Astrocyte (in vitro differentiated cells and primary cell): Measurements from ENCODE around the gene CPHXL. TPM values are rescaled to one million over a fixed set of nuclear protein-coding genes. Genes with fewer than 3 reads are reported as not detected.

Source experiments
- DNase-seq: peaks from one replicate; pipeline ENCODE4 v3.0.0-alpha.2; 2010; ENCODE audit warnings: low read depth
- FAIRE-seq: peaks from 2 replicates; lab custom pipeline; 2011; peaks lifted over from hg19 to GRCh38; lab: Jason Lieb, UNC
- H2AFZ ChIP-seq: 2 replicates; pipeline ENCODE4 v1.6.0; 2012; ENCODE audit warnings: low read depth, low read length, inconsistent platforms
- H3K27ac ChIP-seq: 2 replicates; pipeline ENCODE4 v1.5.1; 2011; ENCODE audit warnings: low read depth, low read length, inconsistent platforms
- H3K27me3 ChIP-seq: 2 replicates; pipeline ENCODE4 v1.6.0; 2011; ENCODE audit warnings: low read length, inconsistent platforms; ENCODE audit not compliant: insufficient read depth
- H3K36me3 ChIP-seq: 2 replicates; pipeline ENCODE4 v1.5.1; 2011; ENCODE audit warnings: low read length, inconsistent platforms; ENCODE audit not compliant: insufficient read depth
- H3K4me1 ChIP-seq: 2 replicates; pipeline ENCODE4 v1.5.1; 2011; ENCODE audit warnings: low read length, inconsistent platforms; ENCODE audit not compliant: insufficient read depth
- H3K4me2 ChIP-seq: 2 replicates; pipeline ENCODE4 v1.6.0; 2012; ENCODE audit warnings: low read length, inconsistent platforms
- H3K4me3 ChIP-seq: 2 replicates; pipeline ENCODE4 v1.5.1; 2011; ENCODE audit warnings: low read depth, mild to moderate bottlenecking, low read length, inconsistent platforms; ENCODE audit not compliant: insufficient read depth
- H3K79me2 ChIP-seq: 2 replicates; pipeline ENCODE4 v1.6.0; 2012; ENCODE audit warnings: mild to moderate bottlenecking, low read length, inconsistent platforms; ENCODE audit not compliant: insufficient read depth
- H3K9ac ChIP-seq: 2 replicates; pipeline ENCODE4 v1.6.0; 2012; ENCODE audit warnings: mild to moderate bottlenecking, low read length, inconsistent platforms
- H3K9me3 ChIP-seq: 2 replicates; pipeline ENCODE4 v1.5.1; 2012; ENCODE audit warnings: low read depth, mild to moderate bottlenecking, low read length, inconsistent platforms; ENCODE audit not compliant: insufficient read depth
- H4K20me1 ChIP-seq: 2 replicates; pipeline ENCODE4 v1.6.0; 2012; ENCODE audit warnings: low read length, inconsistent platforms; ENCODE audit not compliant: insufficient read depth
- H3K27ac Mint-ChIP-seq: one replicate; pipeline ENCODE4 v1.8.0; 2021; ENCODE audit warnings: mild to moderate bottlenecking, mixed read lengths; ENCODE audit not compliant: unreplicated experiment
- H3K27me3 Mint-ChIP-seq: one replicate; pipeline ENCODE4 v1.8.0; 2021; ENCODE audit warnings: low read depth, mixed read lengths; ENCODE audit not compliant: unreplicated experiment
- H3K36me3 Mint-ChIP-seq: one replicate; pipeline ENCODE4 v1.8.0; 2021; ENCODE audit warnings: low read depth, mixed read lengths; ENCODE audit not compliant: unreplicated experiment
- H3K4me1 Mint-ChIP-seq: one replicate; pipeline ENCODE4 v1.8.0; 2021; ENCODE audit warnings: low read depth, mixed read lengths; ENCODE audit not compliant: unreplicated experiment
- H3K4me3 Mint-ChIP-seq: one replicate; pipeline ENCODE4 v1.8.0; 2021; ENCODE audit warnings: mild to moderate bottlenecking, moderate library complexity, mixed read lengths; ENCODE audit not compliant: unreplicated experiment
- H3K9me3 Mint-ChIP-seq: one replicate; pipeline ENCODE4 v1.8.0; 2021; ENCODE audit warnings: mild to moderate bottlenecking, mixed read lengths; ENCODE audit not compliant: unreplicated experiment
- total RNA-seq: library from RNA; stranded (reverse); gene quantifications from 2 replicates; pipeline ENCODE4 v1.2.1, GENCODE V29; 2021
- TF ChIP-seq, protein P1 (sequence below): IDR thresholded peaks from 2 replicates; pipeline ENCODE4 v1.5.1; 2011; ENCODE audit warnings: low read depth, mild to moderate bottlenecking, inconsistent platforms, low read length, moderate library complexity; ENCODE audit not compliant: insufficient read depth

CPHXL gene
- total RNA-seq, 1 donor from 2014 or later: not detected

DNA sequence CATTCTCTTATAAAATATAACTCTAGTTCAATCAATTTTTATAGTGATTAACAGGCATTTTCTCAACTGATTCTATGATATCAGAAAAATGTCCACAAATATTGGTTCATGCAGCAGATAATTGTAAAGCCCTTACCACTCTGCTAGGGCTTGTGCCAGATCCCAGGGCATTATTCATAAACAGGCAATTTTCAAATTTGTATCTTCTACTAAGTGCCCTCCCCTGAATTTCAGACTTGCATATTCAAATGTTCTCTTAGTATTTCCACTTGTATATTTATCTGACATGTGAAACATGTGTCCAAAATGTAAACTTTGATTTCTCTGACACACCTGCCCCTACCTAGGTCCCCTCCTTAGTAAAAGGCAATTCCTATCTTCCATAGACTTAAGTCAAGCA is 58.8 kb downstream of the CPHXL start:
- Mint-ChIP-seq H3K36me3 (peaks cover 2% of the 10 kb centered on the region), H3K9me3 (no peaks in the 10 kb centered on the region), H3K27ac (no peak overlapping the region), H3K27me3 (no peaks in the 10 kb centered on the region), H3K4me1 (no peaks in the 10 kb centered on the region), H3K4me3 (no peak overlapping the region)
- no peak for DNase-seq
- Histone ChIP-seq H2AFZ (no peak overlapping the region), H4K20me1 (no peaks in the 10 kb centered on the region), H3K9me3 (no peaks in the 10 kb centered on the region), H3K4me1 (no peaks in the 10 kb centered on the region), H3K79me2 (no peaks in the 10 kb centered on the region), H3K36me3 (no peaks in the 10 kb centered on the region), H3K27ac (no peak overlapping the region), H3K4me2 (no peak overlapping the region), H3K4me3 (no peak overlapping the region), H3K9ac (no peak overlapping the region), H3K27me3 (no peaks in the 10 kb centered on the region)
- TF ChIP-seq, protein P1, sequence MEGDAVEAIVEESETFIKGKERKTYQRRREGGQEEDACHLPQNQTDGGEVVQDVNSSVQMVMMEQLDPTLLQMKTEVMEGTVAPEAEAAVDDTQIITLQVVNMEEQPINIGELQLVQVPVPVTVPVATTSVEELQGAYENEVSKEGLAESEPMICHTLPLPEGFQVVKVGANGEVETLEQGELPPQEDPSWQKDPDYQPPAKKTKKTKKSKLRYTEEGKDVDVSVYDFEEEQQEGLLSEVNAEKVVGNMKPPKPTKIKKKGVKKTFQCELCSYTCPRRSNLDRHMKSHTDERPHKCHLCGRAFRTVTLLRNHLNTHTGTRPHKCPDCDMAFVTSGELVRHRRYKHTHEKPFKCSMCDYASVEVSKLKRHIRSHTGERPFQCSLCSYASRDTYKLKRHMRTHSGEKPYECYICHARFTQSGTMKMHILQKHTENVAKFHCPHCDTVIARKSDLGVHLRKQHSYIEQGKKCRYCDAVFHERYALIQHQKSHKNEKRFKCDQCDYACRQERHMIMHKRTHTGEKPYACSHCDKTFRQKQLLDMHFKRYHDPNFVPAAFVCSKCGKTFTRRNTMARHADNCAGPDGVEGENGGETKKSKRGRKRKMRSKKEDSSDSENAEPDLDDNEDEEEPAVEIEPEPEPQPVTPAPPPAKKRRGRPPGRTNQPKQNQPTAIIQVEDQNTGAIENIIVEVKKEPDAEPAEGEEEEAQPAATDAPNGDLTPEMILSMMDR: no peak
- no peak for FAIRE-seq

Other genes starting within 250 kb of the CPHXL start
- gene CHST6, start 231.0 kb downstream of the CPHXL start, total RNA-seq: 2.5 and 3.4 TPM in 2 replicates
- gene CHST5, start 190.4 kb downstream of the CPHXL start, total RNA-seq: 0.09 TPM in 1 of 2 replicates, not detected in the other
- 10.5 and 10.7 TPM in 2 replicates for gene TMEM231, start 170.2 kb downstream of the CPHXL start, total RNA-seq
- gene GABARAPL2, start 160.1 kb downstream of the CPHXL start, total RNA-seq: 108 and 109 TPM in 2 replicates
- 37.4 and 37.9 TPM in 2 replicates for gene ADAT1, start 103.2 kb downstream of the CPHXL start, total RNA-seq
- gene KARS1, start 78.8 kb downstream of the CPHXL start, total RNA-seq: 150 and 155 TPM in 2 replicates
- 57.4 and 65.7 TPM in 2 replicates for gene TERF2IP, start 78.7 kb downstream of the CPHXL start, total RNA-seq
- not detected in 2 replicates for gene CPHXL2, start 49.5 kb downstream of the CPHXL start, total RNA-seq
- gene DUXB, start 25.0 kb downstream of the CPHXL start, total RNA-seq: not detected in 2 replicates